DMS79 treated with DMSO at 0.1 percent for 48 hours (cell line): Measurements from ENCODE around the gene MZT1.
A peak's percentile ranks its signal among the peaks of the same experiment; 100 is the strongest.
"Not testable (repeated sequence)": the region's sequence is repeated elsewhere in the genome, so short reads cannot be mapped to it uniquely, and the experiment has no call there.

Experiments used
- DNase-seq: peaks from one replicate; lab custom pipeline; 2025; lab: John Stamatoyannopoulos, UW

MZT1 gene, protein sequence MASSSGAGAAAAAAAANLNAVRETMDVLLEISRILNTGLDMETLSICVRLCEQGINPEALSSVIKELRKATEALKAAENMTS

DNA sequence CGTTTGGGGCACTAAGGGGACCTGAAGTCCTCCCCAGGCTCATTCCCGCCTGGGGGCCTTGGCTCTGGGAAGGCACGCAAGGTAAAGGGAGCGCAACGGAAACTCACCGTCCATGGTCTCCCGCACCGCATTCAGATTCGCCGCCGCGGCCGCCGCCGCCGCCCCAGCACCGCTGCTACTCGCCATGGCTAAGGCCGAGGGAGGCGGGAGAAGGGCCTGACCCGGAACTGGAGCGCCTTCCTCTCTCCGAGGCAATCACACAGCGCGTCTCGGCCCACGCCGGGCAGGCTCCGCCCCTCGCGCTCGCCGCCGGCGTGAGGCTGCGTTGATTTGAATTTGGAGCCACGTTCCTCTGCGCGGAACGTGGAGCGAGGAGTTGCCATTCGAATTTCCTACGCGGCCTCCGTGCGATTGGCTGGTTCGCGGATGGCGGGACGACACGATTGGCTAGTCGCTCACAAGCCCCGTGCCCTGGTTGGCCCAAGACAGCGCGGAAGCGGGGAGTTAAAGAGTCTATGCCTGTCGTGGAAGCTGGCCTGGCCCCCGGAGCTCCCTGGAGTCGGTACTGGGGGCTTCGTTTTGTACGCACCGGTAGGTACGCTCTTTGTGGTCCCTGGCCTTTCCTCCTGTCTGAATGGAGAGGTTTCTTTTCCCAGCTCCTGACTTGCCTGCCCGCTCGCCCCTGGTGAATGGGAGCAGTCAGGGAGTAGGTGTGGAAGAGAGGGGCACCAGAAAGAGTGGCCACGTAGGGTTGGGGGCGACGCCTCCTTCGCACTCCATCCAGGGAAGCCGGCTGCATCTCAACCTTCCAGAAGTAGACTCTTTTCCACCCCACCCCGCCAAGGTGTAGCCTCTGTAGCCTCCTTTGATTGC, at the start of gene MZT1, which contains the start of gene BORA:
TSS of gene MZT1 (minus strand) at position 213 of the 873 bp plus-strand sequence. CDS start at position 186, 27 bp downstream.
TSS of gene BORA (plus strand) at position 507 of the 873 bp plus-strand sequence. CDS start 1,018 bp downstream, outside the sequence.
- peak; percentile 89 for DNase-seq

DNA sequence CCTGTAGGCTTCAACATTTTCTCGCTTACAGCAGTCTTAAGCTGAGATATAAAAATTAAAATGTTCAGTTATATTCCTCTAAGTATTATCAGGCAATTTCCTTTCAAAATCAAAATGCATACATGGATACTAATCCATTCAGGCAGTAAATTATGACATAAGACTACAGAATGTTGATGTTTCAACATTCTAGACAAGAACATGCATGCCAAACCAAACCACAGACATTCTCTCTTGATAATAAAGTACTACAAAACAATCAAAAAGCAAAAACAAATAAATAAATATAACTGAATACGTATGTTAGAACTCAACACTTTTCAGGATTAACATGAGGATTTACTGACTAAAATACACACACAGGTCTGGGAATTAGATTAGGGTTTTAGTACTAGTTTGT, 46.6 kb upstream of the MZT1 start:
- DNase-seq: no peak

DNA sequence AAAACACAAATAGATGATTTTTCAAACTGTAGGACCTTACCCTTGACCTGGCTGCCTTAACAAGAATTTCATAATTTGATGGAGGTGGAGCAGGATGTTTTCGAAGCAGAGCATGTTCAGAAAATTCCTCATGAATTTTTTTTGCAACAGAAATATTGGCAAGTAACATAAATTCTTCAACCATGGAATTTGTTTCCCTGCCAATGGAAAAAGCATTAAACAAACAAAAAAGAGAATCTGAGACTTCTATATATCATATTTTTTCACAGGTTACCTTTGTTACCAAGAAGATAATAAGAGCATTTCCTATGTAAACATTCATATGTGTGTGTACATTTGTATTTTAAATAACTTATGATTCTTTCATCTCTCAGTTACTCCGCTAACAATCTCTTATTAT, 36.0 kb upstream of the MZT1 start:
- DNase-seq: no peak

DNA sequence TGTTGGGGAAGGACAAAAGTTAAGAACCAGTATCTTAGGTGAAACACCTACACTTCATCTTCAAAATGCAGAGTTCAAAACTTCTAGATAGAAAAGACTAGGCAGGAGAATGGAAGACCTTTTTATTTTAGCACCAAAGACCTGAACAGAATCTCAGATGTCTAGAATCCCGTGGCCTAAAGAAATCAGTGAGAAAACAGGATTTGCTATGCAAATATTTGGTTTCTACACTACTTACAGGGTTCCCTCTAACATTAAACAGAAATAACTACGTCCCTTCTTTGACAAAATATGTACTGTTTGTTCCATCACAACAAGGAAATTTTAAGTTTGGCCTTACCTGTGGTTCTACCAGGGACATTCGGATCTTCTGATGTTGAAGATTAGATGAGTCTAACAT, 32.8 kb upstream of the MZT1 start:
- no peak for DNase-seq

DNA sequence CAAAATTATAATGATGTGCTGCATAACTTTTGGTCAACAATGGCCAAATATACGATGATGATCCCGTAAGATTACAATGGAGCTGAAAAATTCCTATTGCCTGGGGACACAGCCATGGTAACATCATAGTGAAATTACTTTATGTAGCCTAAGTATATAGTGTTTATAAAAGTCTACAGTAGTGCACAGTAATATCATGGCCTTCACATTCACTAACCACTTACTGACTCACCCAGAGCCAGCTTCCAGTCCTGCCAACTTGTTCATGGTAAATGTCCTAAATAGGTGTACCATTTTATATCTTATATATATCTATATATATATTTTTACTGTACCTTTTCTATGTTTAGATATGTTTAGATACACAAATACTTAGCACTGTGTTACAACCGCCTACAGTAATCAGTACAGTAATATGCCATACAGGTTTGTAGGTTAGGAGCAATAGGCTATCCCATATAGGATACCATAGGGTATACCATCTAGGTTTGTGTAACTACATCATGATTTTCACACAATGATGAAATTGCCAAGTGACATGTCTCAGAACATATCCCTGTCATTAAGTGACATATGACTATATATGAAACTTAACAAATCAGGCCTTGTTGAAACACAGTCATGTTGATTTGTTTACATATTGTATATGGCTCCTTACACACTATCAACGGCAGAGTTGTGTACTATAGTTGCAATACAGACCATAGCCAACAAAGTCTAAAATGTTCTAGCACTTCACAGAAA, 30.5 kb upstream of the MZT1 start:
- no peak for DNase-seq

DNA sequence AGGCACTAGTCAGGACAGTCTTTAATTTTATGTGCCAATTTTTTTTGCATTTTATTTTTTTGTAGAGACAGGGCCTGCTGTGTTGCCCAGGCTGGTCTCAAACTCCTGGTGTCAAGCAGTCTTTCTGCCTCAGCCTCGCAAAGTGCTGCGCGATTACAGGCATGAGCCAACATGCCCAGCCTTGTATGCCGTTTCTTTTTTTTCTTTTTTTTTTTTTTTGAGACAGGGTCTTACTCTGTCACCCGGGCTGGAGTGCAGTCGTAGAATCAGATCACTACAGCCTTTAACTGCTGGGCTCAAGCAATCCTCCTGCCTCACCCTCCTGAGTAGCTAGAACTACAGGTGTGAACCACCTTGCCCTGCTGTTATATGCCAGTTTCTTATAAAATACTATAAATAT, 26.7 kb upstream of the MZT1 start:
- no peak for DNase-seq

DNA sequence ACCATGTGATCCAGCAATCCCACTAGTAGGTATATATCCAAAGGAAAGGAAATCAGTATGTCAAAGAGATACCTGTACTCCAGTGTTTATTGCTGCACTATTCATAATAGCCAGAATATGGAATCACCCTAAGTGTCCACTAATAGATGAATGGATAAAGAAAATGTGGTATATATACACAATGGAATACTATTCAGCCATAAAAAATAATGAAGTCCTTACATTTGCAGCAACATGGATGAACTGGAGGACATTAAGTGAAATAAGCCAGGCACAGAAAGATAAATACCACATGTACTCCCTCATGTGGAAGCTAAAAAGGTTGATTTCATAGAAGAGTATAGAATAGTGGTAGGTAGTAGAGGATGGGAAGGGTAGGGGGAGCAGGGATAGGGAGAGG, 23.8 kb upstream of the MZT1 start:
- no peak for DNase-seq

DNA sequence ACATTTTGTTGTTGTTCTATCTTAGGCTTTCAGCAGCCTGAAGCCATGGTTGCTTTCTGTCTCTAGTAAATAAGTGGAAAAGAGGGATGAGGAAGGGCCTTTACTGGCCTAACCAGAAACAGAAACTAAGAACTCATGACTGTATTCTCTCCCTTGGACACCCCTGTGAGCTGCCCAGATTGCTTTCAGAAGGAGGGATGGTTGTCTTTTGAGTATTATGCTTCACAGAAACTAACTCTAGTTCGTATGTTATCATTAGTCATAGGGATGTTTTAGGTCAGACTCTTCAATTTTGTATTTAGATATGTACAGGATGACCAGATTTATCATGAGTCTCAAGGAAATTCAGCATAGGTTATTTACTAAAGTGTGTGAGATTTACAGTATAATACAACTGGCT, 17.8 kb upstream of the MZT1 start:
- no peak for DNase-seq

DNA sequence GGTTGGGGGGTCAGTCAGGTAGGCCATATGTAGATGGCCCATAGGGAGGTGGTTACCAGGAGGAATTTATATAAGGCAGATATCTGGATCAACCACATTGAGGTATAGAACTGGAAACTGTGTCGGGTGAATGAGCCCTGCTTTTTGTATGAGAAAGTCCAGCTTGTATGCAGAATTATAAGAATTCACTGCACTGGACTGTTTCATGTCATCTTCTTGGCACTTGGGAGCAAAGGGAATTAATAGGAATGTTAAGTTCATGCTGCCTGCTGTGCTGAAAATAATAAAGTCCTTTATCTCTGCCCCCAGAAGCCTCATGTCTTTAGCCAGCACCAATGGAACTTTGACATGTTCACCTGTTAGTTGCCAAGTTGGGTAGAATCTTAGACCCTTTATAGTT, 12.6 kb upstream of the MZT1 start:
- no peak for DNase-seq

DNA sequence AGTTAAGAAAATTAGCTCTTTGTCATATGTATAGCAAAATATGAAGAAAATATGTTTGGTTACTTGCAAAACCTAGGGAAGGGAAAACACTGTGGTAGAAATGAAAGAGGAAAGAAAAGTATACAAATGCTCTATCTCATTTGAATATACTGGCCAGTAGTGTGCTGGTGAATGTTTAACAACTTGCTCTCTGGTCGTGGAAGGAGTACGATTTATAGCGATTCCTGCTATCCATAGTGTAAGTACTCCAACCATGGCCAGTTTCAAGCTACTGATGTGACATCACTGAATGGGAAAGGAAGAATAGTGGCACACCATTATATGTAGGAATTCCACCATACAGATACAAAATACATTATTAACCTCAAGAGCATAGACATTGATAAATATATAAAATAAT, 9.6 kb upstream of the MZT1 start:
- DNase-seq: no peak

DNA sequence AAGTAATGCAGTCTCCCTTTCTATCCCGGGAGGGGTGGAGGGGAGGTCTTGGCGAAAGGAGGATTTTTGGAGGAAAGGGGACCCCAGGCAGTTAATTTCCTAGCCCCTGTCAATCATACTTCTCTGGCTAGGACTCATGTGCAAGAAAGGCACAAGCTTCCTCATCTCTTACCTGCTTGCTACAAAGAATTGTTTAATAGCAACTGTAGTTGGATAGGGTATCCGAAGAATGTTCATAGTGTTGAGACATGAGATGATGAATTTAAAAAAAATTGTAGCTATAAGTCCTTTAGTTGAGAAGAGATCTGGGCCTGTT, 819 bp upstream of the MZT1 start:
- DNase-seq: peak; percentile 36

DNA sequence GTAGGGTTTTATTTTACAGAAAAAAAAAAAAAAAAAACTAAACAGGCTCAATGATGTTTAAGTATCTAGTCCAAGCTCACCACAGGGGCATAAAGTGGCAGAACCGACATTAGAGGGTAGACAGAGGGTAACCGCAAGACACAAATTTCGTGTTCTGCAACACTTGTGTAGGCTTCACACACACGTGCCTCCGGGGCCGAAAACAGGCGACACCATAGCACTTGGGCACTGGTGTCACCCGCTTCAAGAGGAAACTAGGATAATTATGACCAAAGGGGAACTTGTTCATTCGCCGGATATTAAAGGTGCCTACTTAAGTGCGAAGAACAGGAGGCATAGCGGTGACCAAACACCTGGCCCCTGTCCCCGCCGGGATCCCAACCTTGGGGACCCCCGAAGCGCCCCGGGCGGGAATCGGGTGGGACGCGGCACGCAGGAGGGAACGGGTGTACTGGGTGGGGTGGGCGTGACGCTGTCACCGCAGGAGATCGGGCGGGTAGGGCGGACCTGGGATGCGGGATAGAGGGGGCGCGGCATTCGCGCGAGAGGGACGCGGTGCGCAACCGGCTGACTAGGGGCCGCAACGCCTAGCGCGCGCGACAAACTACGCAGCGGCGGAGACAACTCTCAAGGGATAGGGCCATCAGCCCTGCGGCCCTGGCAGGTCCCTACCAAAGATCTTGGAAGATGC, 558 bp downstream of the MZT1 start:
- peak; percentile 12 for DNase-seq

DNA sequence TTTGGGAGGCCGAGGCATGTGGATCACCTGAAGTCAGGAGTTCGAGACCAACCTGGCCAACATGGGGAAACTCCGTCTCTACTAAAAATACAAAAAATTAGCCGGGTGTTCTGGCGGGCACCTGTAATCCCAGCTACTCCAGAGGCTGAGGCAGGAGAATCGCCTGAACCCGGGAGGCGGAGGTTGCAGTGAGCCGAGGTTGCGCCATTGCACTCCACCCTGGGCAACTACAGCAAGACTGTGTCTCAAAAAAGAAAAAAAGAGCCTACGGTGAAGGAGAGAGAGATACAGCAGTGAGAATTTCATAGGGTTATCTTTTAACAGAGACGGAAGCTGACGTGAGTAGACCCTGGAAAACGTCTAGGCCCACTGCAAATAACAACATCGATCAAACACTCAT, 1.2 kb downstream of the MZT1 start:
- not testable (repeated sequence) for DNase-seq

DNA sequence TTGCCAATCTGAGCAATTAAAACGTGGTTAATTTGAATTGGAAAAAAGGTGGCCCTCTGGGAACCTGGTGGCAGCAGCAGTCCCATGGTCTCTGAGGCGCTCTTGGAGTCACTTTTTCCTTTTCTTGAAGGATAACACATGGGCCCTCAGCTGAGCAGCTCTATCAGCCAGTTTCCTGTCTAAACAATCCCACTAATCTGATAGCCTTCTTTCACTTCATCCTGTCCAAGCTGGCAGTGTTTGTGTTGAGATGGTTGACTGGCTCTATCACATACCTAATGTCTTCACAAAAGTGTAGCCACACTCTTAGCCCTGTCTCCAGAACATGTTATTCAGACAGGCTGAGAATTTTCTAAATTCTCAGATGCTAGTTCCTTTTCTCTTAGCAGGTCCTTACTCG, 10.7 kb downstream of the MZT1 start:
- DNase-seq: no peak

DNA sequence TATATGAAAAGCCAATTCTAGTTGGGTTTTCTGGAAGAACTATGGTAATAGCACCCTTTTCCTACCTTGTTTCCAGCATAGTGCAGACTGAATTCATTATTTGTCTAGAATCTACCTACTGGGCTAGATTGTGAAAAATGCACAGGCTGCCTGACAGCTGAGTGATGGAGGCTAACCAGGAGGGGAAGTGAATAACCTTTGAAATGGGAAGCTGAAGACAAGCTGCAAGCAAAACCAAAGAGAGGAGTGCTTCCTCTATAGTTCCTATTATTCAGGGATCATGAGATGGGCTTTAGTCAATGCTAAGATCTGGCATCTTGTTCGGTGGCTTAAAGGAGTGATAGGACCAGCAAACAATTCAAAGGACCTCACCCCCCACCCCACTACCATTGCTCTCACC, 26.9 kb downstream of the MZT1 start:
- DNase-seq: no peak

DNA sequence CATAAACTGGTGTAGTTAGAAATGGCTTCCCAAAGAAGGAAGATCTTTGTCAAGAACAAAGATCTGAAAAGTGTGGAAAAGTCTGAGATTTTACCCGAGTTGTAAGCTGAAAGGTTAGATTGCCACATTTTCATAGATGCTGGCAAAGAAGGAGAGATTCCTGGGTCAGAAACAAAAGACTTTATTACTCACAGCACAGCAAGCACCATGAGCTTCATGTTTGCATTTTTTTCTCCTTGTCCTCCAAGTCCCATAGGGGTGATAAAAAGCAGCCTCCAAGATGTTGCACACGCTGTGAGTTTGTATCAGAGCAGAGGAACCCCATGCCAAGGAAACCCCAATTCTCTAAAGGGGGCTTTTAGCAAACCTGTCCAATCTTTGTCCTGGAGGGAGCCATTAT, 29.3 kb downstream of the MZT1 start:
- DNase-seq: no peak

DNA sequence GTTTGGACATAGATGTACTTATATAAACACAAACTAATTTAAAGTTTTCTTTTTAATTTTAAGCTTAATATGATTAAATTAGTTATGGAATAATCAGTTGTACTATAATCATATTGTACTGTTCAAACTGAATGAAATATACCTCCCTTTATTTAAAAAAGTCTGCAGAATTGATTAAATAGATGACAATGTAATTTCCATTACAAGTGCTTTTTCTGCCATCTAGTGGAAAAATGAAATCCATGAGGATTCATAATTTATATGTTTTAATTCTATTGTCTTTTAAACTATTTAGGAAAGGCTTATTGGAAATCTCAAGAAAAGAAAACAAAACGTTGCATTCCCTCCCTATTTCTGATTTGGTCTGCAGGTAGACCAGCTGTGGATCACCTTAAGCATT, 30.9 kb downstream of the MZT1 start:
- peak; percentile 14 for DNase-seq

DNA sequence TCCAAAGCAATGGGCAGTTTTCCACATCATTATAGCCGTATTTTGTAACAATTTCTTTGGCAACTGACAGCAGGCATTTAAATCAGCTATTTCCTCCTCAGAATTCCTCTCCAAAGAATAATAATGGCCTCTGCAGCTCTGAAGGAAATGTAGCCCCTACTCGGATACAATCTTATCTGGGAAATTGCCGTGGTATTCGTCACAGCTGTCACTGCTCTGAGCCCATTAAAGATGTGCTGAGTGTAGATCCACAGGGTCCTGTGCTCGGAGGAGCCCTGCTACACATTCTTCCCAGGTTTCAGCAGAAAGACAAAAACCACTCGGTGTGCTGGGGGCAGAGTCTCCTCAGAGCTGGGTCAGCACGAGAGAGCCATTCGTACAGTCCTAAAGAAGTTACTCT, 33.1 kb downstream of the MZT1 start:
- DNase-seq: no peak

DNA sequence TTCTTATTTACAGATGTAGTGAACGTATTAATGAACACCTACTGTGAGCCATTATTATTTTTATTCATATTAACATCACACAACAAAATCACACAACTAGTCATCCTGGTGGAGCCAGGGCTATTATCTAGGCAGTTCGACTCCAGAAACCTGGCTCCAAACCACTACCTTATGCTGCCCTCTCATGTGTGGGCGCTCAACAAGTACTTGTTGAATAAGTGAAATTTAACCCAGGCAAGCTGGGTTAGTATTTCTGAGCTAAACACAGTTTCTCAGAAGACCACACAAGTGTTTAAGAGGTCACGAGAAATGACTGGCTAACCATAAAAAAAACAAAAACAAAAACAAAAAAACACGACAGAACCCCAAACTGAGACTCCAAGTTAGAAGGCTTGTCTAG, 33.6 kb downstream of the MZT1 start:
- DNase-seq: no peak

DNA sequence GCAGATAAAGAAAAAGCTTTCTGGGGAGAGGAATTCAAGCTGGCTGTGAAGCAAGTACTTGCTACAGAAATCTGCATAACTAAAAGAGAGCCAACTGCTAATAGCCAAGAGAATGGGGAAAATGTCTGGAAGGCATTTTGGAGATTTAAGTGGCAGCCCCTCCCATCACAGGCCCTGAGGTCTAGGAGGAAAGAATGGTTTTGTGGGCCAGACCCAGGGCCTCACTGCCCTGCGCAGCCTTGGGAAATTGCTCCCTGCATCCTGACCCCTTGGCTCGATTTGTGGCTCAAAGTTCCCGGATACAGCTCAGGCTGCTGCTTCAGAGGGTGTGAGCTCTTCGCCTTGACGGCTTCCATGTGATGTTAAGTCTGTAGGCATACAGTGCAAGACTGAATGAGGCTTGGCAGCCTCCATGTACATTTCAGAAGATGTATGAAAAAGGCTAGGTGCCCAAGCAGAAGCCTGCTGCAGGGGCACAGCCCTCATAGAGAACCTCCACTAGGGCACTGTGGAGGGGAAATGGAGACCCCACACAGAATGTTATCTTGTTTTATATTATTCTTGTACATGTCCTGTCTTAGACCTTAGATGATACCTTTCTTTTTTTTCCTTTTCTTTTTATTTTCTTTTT, 34.4 kb downstream of the MZT1 start:
- no peak for DNase-seq

DNA sequence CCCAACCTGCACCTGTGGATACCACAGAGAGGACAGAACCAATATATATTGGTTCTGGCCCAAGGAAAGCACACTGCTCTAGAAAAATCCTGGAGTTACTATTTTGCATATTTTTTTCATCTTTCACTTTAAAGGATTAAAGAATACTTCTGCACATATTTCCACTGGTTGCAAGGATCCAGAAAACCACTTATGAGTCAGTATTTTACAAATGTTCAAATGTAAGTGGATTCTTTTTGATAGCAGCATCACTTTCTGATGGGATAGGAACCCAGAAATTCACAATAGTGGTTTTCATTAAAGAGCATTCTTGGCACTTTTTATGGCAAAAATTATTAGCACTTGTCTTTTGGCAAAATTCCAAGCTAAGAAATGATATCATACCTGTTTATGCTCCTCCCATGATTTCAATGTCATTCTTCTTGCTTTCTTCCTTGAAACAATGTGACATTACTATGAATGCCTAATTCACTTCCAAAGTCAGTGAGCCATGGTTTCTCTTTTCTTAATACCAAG, 38.2 kb downstream of the MZT1 start:
- no peak for DNase-seq

DNA sequence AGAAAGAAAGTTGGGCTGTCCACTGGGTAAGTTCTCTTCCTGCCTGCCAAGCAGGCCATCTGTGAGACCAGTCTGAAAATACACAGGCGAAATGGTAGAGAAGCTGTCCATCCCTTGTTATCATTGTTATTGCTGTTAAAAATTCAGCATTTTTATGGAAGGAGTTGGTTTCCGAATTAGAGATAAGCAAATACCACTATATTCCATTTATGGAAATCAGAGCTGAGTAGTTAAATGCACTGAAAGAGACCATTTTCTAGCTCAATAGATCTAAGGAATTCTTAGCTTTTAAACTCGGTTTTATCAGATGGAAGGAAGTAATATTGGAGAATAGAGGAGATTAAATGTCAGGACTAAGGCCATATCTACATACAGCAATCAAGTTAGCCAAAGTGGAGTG, 40.7 kb downstream of the MZT1 start:
- no peak for DNase-seq
